Tibial artery (tissue), 4 donors: Measurements from ENCODE around the gene MYO5B.

Experiments used
- DNase-seq, 2 donors: peaks; one replicate each; pipeline ENCODE4 v3.0.0-alpha.2; 2019
- H3K27ac ChIP-seq, 2 donors: fragments of 200-600 bp; sonication (generic) in 1 of 2; 1 replicate in 1 of 2; 2 replicates in 1 of 2; pipeline ENCODE4 v1.5.1; 2018 to 2019; ENCODE audit warnings: mild to moderate bottlenecking in 1 of 2
- H3K27me3 ChIP-seq, 2 donors: fragments of 200-600 bp; sonication (generic) in 1 of 2; one replicate each; pipeline versions ENCODE4 v1.5.1 to v1.6.0; 2016 to 2019
- H3K36me3 ChIP-seq, 3 donors: fragments of 200-600 bp; sonication (generic) in 2 of 3; one replicate each; pipeline ENCODE4 v1.5.1; 2016 to 2019; ENCODE audit warnings: mild to moderate bottlenecking in 2 of 3
- H3K4me1 ChIP-seq, 4 donors: fragments of 200-600 bp; sonication (generic) in 2 of 4; 1 replicate in 3 of 4; 2 replicates in 1 of 4; pipeline ENCODE4 v1.5.1; 2016 to 2019
- H3K4me3 ChIP-seq, 2 donors: fragments of 200-600 bp; sonication (generic) in 1 of 2; 1 replicate in 1 of 2; 2 replicates in 1 of 2; pipeline ENCODE4 v1.5.1; 2018 to 2019; ENCODE audit warnings: mild to moderate bottlenecking in 2 of 2
- H3K9me3 ChIP-seq, 3 donors: fragments of 200-600 bp; sonication (generic) in 1 of 3; one replicate each; pipeline ENCODE4 v1.5.1; 2016 to 2019
- intact Hi-C: fragments of 100-400 bp; cut with DNase I; formaldehyde crosslinking; loops from one replicate; pipeline ENCODE4 v1.15.0; 2023; ENCODE audit warnings: low total_unique reads
- TF ChIP-seq, protein P1 (sequence below), 2 experiments: fragments of 200-600 bp in 1 of 2; fragments of 450-650 bp in 1 of 2; IDR thresholded peaks; one replicate each; pipeline ENCODE4 v1.5.1; 2017 to 2019; ENCODE audit warnings: antibody characterized with exemption in 2 of 2, mild to moderate bottlenecking in 1 of 2, moderate library complexity in 1 of 2

The MYO5B gene

GRCh38 chr18:49880661-49881060, 314.3 kb downstream of the MYO5B start:
- intact Hi-C loops, result no loop called here
- DNase-seq, result no peak
- no peaks in the 10 kb centered on the region for H3K4me1 ChIP-seq

DNA sequence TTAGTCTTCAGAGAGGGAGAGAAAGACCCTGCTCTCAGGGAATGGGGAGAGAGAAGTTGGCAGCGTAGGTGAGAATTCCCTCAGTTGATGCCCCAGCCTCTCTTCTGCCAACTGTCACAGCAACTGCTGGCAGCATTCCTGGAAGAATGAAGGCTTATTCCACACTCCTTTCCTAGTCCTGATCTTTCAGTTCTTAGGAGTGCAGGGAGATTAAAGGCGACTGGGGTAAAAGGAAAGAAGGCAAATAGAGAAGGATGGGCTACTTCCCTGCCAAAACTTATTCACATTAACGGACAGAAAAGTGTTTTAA, 315.7 kb downstream of the MYO5B start:
- Histone ChIP-seq H3K27ac (no peak overlapping the region), H3K4me1 (no peaks in the 10 kb centered on the region), H3K4me3 (no peak overlapping the region), H3K36me3 (peaks cover 0 to 7% (median 0%) of the 10 kb centered on the region in 3 donors), H3K27me3 (no peaks in the 10 kb centered on the region), H3K9me3 (no peaks in the 10 kb centered on the region)
- TF ChIP-seq, protein P1, sequence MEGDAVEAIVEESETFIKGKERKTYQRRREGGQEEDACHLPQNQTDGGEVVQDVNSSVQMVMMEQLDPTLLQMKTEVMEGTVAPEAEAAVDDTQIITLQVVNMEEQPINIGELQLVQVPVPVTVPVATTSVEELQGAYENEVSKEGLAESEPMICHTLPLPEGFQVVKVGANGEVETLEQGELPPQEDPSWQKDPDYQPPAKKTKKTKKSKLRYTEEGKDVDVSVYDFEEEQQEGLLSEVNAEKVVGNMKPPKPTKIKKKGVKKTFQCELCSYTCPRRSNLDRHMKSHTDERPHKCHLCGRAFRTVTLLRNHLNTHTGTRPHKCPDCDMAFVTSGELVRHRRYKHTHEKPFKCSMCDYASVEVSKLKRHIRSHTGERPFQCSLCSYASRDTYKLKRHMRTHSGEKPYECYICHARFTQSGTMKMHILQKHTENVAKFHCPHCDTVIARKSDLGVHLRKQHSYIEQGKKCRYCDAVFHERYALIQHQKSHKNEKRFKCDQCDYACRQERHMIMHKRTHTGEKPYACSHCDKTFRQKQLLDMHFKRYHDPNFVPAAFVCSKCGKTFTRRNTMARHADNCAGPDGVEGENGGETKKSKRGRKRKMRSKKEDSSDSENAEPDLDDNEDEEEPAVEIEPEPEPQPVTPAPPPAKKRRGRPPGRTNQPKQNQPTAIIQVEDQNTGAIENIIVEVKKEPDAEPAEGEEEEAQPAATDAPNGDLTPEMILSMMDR (IDR thresholded peaks at IDR 0.05), result no peak
- no peak for DNase-seq
- intact Hi-C loops, result no loop called here

More at GRCh38 chr18:49880661-49881060, 314.3 kb downstream of the MYO5B start:
- TF ChIP-seq, protein P1 (IDR thresholded peaks at IDR 0.05), result no peak
- no peaks in the 10 kb centered on the region for H3K27me3 ChIP-seq
- H3K36me3 ChIP-seq, result peaks cover 0 to 1% (median 0%) of the 10 kb centered on the region in 3 donors
- H3K4me3 ChIP-seq, result no peak overlapping the region
- no peaks in the 10 kb centered on the region for H3K9me3 ChIP-seq
- H3K27ac ChIP-seq, result no peak overlapping the region

DNA sequence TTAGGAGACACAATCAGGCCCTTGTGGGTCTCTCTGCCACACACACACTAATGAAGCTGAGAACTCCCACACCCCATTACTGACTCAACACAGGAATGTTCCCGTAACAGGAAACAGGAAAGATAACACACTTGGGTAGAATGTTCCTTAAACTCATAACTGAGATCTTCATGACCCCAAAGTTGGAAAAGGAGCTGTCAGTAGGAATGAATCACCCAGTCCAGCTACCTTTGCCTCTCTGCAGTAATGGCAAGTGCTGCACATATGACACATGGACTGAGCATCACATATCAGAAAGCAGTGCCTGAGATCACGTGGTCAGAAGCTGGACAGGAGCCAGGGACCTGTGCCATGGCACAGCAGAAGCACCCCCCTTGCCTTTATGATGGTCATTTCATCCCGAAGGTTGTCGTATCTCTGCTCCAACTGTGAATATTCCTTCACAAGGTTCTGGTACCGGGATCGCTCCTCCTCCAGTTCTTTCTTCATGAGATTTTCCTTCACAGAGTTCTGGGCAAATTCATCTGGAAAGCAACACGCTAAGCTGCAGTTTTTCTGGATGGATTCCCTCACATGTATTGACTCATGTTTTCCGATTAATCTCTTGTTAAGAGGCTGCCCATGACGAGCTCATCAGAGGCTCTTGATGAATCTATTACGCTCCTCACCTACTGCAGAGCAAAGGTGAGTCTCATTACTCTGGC, 316.2 kb downstream of the MYO5B start:
- H3K27ac ChIP-seq, result no peak overlapping the region
- peaks cover 0 to 7% (median 0%) of the 10 kb centered on the region in 3 donors for H3K36me3 ChIP-seq
- no peaks in the 10 kb centered on the region for H3K4me1 ChIP-seq
- TF ChIP-seq, protein P1 (IDR thresholded peaks at IDR 0.05), result no peak
- no peaks in the 10 kb centered on the region for H3K27me3 ChIP-seq
- no peak for DNase-seq
- no peak overlapping the region for H3K4me3 ChIP-seq
- no peaks in the 10 kb centered on the region for H3K9me3 ChIP-seq
- intact Hi-C loops, result no loop called here

DNA sequence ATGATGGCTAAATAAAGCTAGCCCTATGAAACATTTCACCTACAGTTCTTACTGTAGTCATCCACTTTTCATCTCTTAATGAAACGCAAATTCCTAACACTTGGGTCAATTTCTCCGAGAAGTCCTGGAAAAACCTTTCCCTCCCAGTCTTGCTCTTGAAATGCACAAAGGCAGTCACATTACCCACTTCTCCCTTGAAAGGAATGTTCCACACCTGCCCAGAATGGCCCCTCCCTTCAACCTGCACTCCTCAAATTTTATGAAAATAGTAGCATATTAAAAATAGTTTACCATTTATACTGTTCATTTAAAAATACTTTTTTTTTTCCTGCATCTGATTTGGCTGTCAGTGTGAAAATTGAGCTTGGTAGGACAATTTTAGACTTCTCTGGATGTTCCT, 316.9 kb downstream of the MYO5B start:
- H3K4me3 ChIP-seq, result no peak overlapping the region
- TF ChIP-seq, protein P1 (IDR thresholded peaks at IDR 0.05), result no peak
- H3K27ac ChIP-seq, result no peak overlapping the region
- no peak for DNase-seq
- H3K36me3 ChIP-seq, result peaks cover 0 to 7% (median 0%) of the 10 kb centered on the region in 3 donors
- intact Hi-C loops, result no loop called here
- no peaks in the 10 kb centered on the region for H3K9me3 ChIP-seq
- no peaks in the 10 kb centered on the region for H3K27me3 ChIP-seq
- no peaks in the 10 kb centered on the region for H3K4me1 ChIP-seq

- no peak for DNase-seq
- no peak overlapping the region for H3K4me3 ChIP-seq
- no peaks in the 10 kb centered on the region for H3K9me3 ChIP-seq
- H3K36me3 ChIP-seq, result peaks cover 0 to 7% (median 0%) of the 10 kb centered on the region in 3 donors
- intact Hi-C loops, result no loop called here
- no peaks in the 10 kb centered on the region for H3K4me1 ChIP-seq
- TF ChIP-seq, protein P1 (IDR thresholded peaks at IDR 0.05), result no peak
- H3K27ac ChIP-seq, result no peak overlapping the region
- H3K27me3 ChIP-seq, result no peaks in the 10 kb centered on the region
Measured at GRCh38 chr18:49876536-49876935, 318.4 kb downstream of the MYO5B start.
